Activated T-cell treated with anti-CD3 and anti-CD28 coated beads, Interleukin-2, amount 50 U/mL, for 1 hour (primary cell): ENCODE data around the gene CA11.
A peak's percentile ranks its signal among the peaks of the same experiment; 100 is the strongest.
"Not testable (repeated sequence)": the region's sequence is repeated elsewhere in the genome, so short reads cannot be mapped to it uniquely, and the experiment has no call there.

Source experiments
- DNase-seq: peaks from one replicate; pipeline ENCODE4 v3.0.0-alpha.2; 2020

Gene CA11

DNA sequence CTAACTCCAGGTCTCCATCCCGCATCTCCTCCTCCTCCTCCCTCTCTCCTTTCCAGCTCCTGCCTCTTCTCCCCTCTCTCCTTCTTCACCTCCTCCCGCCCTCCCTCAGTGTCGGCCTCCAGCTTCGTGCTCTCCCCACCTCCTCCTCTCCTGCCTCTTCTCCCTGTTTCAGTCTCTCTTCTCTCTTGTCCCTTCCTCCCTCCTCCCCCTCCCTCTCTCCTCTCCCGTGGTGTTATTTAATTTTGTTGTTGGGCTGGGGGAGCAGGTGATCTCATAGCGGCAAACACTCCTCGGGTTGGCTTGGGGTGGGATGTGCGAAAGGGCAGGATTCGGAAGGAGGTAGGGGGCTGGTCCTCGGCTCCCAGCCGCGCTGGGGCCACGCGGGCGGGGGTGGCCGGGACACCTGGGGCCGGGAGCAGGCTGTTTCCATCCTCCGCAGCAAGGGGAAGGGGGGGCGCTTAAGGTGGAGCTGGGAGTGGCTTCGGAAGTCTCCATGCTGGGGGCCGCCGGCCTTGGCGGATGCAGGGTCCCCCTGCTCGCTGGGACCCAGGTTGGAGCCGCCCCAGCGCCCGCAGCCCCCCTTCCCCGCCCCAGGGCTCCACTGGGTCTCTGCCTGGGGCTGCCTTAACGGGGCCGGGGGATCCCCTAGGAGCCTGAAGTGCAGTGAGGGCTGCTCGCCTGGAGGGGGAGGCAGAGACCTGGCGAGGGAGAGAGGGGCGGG is at the start of gene CA11:
Gene CA11 (minus strand): TSS at position 187 of the 721 bp plus-strand sequence. CDS start 555 bp downstream, outside the sequence.
- peak; percentile 96 for DNase-seq

DNA sequence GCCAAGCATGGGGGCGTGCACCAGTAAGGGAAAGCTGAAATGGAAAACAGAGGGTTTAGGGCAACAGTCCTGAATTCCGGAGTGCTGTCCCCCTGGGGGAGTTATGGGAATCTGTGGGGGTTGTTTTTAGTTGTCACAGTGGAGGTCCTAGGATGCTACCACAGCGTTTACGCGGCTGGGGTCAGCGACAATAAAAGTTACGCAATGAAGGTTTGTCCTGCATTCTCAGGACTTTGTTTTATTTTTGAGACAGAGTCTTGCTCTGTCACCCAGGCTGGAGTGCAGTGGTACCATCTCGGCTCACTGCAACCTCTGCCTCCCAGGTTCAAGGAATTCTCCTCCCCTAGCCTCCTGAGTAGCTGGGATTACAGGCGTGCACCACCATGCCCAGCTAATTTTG is 47.6 kb upstream of the CA11 start:
- DNase-seq: not testable (repeated sequence)

DNA sequence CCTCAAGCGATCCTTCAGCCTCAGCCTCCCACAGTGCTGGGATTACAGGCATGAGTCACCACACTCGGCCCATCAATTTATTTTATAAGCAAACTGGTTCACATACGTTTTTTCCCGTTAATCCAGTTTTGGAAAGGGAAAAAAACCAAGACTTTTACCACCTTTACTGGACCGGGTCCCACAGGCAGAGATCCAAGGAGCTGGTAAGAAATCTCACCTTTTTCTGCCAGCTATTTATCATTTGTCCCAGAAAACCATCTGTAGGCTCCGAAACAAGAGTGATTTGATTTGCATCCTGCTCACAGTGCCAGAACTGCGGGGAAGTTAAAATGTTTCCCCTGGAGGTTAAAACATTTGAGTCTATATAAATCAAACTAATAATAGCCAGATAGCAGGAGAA is 43.5 kb upstream of the CA11 start:
- DNase-seq: no peak

DNA sequence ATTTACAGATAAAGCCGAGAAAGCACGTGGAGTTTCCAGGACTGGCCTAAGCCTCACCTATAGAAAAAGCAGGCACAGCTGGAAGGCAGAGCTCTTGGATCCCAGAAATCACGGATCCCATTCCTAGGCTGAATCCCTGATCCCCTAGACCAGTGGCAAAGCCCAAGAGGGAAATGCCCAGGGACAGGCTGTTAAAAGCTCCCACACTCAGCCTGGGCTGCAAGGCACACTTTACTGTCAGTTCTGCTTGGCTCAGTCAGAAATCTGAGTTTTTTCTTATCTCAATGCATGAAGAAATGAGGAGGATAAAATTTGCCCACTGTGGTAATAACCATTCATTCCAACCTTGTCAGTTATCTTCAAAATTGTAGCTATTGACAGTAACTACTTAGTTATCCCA is 41.8 kb upstream of the CA11 start:
- DNase-seq: no peak

DNA sequence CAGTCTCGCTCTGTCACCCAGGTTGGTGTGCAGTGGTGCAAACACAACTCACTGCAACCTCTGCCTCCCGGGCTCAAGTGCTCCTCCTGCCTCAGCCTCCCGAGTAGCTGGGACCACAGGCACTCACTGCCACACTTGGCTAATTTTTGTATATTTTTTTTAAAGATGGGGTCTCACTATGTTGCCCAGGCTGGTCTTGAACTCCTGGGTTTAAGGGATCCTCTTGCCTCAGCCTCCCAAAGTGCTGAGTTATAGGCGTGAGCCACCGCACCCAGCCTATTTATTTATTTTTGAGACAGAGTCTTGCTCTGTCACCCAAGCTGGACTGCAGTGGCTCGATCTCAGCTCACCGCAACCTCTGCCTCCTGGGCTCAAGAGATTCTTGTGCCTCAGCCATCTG is 40.6 kb upstream of the CA11 start:
- not testable (repeated sequence) for DNase-seq

DNA sequence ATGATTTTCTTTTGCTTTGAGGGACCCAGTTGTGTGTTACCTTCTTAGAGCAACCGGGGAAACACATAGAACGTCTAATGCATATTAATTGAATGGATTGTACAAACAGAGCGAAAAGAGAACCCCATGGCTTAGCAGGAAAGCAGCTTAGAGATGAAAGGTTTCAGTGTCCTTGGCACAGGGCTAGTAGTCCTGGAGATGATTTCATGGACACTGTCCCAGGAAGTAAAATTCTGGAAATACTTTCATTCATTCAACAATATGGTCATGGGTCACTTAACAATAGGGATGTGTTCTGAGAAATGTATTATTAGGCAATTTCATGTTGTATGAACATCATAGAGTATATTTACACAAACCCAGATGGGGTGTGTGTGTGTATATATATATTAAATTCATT is 40.1 kb upstream of the CA11 start:
- DNase-seq: no peak

DNA sequence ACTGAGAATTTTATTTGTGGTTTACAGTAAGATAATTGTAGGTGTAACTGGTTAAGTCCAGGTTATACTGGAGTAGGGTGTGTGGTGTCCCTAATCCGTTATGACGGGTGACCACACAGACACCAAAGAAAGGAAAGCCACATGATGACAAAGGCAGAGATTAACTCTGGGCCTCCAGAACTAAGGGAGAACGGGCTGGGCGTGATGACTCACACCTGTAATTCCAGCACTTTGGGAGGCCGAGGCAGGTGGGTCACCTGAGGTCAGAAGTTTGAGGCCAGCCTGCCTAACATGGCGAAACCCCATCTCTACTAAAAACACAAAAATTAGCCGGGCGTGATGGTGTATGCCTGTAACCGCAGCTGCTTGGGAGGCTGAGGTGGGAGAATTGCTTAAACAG is 39.6 kb upstream of the CA11 start:
- DNase-seq: no peak

DNA sequence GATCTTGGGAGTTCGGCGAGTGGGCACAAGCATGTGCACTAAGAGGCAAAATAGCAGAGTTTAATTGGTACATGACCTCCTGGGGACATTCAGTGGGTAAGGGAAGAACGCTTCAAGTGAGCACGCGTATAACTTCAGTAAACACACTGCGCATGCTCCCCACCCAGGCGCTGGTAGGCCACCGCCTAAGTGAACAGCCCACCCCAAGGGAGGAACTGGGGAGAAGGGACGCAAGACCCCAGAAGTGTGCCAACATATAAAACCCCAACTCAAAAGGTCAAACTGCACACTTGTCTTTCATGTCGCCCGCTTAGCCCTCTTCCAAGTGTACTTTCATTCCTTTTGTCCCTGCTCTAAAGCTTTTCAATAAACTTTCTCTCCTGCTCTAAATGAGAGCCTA is 37.4 kb upstream of the CA11 start:
- DNase-seq: no peak

DNA sequence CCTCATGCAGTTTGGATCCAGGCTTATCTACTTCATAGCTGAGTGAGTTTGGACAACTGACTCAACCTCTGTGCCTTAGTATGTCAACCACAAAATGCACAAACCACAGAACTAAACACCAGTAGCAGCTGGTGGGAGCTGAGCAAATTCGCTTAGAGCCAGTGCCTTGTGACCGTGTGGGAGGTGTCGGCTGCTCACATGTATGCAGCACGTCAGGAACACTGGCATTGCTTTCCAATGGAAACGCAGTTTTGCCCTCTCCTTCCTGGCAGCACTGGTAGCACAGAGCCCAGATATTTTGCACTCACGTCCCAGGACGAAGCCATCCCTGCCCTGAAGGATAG is 35.1 kb upstream of the CA11 start:
- DNase-seq: no peak

DNA sequence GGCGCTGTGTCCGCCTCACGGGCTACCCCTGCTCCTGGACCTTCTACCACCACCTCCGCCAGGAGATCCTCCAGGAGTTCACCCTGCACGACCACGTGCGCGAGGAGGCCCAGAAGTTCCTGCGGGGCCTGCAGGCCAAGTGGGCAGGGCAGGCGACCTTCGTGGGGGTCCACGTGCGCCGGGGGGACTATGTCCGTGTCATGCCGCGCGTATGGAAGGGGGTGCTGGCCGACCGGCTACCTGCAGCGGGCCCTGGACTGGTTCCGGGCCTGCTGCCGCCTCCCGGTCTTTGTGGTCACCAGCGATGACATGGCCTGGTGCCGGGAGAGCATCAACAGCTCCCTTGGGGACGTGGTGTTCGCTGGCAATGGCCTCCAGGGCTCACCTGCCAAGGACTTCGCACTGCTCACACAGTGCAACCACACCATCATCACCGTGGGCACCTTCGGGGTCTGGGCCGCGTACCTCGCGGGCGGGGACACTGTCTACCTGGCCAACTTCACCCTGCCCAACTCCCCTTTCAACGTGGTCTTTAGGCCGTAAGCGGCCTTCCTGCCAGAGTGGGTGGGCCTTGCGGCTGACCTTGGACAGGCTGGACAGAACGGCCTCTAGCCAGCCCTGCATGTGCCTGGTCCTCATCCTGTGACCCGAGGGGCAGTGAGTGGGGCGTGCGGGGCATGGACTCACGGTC is 34.6 kb upstream of the CA11 start:
- DNase-seq: no peak

DNA sequence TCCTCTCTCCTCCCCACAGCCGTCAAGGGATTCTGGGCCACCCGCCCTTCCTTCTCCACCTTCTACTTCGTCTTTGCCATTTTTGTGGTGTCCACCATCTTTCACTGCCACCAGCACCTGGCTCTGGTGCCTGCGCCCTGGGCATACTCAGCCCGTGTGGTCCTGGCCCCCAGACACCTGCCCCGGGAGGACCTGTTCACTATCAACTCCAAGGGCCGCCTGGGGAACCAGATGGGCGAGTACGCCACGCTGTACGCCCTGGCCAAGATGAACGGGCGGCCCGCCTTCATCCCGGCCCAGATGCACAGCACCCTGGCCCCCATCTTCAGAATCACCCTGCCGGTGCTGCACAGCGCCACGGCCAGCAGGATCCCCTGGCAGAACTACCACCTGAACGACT is 34.0 kb upstream of the CA11 start:
- DNase-seq: not testable (repeated sequence)

DNA sequence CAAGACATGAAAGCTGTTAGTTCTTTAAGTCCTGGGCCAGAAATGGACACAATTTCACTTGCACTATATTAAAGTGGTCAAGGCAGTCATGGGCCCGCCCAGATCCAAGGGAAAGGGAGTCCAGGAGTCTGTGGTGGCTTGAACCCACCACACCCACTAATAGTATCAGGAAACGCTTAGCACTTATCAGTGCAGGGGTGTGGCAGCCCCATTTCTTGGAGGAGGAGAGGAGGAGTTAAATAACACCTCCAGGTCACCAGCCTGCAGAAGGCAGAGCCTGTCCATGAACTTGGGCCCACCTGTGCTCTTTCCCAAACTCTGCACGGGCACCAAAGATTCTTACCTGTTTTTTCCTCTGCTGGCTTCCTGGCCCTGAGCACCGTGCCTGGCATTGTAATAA is 32.2 kb upstream of the CA11 start:
- no peak for DNase-seq

DNA sequence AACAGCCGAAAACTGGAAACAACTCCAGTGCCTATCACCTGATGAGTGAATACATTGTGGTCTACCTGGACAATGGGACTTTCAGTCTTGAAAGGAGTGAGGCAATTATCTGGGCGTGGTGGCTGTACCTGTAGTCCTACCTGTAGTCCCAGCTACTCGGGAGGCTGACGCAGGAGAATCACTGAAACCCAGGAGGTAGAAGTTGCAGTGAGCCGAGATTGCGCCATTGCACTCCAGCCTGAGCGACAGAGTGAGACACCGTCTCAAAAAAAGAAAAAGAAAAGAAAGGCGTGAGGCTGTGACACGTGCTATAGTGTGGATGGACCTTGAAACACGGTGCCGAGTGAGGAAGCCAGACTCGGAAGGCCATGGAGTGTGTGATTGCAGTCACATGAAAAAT is 30.9 kb upstream of the CA11 start:
- no peak for DNase-seq

DNA sequence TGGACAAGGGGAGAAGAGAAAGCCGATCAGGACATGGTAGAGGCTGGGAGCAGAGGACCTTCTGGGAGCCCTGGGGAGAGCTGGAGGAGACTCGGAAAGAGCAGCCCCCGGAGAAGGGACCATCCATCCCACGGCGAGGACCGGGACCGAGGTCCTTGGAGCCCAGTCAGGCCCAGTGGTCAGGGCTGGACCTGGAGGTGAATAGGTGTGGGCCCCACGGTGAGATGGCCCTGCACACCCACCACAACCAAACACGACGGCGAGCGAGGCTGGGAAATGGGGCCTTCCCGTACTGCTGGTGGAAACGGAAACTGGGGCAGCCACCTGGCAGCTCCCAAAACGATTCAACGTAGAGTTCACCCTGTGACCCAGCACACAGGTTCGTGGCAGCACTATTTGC is 30.5 kb upstream of the CA11 start:
- DNase-seq: no peak

DNA sequence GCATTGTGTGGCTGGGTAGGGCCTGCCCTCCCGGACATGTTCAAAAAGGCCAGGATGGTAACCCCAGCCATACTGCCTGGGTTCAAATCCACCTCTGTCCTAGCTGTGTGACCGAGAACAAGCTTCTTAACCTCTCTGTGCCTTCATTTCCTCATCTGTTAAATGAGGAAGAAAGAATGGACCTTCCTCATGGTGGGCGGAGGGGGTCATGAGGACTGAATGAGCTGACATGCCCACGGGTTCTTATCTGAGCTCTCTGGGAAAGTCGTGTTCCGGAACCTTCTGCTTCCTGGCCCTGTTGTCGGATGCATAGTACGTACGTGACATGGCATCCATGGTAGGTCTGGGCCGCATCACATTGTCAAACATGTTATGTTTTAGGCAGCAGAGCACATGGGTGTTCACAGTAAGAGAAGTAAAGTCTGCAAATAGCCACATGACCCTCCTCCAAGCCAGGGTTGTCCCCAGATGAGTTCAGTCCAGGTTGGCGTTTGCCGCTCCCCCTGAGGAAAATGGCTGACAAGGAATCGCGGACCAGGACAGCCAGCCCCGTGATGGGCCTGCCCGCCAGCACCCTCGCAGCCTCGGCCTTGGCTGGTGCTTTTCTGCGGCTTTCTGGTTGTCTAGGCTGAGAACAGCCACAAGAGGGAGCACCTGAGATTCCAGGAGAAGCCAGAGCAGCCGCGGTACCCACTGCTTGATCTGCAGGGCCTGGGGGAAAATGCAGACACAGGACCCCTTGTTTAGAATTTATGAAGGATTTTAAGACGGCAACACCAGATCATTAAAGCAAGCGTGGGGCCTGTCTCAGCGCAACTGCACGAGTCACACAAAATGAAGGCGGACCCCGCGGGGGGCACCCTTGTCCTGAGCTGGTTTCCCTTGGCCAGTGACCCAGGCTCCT is 29.2 kb upstream of the CA11 start:
- peak; percentile 73 for DNase-seq

DNA sequence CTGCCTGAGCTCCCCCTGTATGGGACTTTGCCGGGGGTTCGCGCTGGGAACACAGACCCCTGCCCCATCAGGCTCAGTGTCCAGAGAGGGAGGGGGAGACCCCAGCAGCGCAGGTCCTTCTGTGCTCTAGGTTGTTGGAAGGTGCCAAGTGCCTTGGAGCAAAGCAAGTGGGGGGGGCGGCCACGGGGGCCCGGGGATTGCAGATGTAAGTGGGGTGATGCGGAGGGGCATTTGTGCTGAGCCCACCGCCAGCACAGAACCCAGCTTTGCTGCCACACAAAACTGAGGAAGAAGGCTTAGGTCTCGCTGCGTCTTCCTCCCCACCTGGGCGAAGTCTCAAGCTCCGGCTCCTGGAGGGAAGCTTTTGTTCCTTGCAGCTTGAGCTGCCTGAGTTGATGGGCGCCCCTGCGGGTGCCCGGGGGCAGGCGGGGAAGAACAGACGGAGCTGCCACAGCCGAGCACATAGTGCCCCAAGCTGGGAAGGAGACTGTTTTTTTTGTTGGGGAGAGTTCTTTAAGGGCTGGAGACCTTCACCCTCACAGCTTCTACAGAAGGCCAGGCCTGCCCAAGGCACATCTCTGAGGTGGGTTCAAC is 28.3 kb upstream of the CA11 start:
- DNase-seq: no peak

DNA sequence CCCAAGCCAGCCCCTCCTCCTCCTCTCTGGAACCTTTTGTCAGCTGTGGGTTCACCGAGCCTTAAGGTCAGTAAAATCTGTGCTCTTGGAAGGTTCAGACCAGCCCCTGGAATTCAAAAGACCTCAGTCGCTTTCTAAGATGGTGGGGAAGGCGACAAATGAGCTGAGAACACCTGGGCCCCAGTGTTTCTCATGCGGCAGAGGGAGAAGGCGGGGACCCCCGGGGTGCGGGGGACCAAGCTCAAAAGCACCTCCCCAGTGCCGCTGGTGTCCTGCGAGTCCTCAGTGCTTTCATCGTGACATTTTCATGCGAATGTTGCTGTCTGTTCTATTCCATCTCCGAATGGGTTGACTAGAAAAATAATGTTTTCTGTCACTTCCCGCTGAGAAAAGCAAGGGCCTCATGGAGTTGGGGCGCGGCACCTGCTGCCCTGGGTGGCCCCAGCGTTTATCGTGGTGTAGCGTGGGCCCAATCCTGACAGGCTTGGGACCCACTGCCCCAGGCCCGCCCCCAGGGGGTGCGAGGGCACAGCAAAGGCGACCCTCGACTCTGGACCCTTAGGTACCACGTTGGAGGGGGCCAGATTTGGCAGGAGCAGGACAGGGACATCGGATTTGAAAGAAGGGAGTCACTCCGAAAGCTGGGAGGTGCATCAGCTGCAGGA is 27.6 kb upstream of the CA11 start:
- DNase-seq: no peak

DNA sequence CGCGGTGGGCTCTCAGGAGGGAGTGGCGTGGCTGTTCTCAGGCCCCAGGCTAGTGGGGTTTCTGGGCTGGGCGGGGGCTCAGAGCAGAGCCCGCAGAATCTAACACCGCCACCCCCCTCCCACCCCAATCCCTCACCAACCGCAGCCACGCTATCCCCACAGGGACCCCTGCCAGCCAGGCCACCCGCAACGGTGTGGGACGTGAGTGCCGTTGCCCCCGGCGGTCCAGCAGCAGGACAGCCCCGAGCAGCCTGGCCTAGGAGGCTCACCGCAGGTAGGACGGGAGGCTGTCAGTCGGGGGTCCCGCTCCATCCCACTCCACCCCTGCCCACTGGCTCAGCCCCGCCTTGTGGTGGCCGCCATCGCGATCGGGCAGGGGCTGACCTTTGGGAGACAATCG is 27.0 kb upstream of the CA11 start, which contains the start of gene NTN5:
Gene NTN5 (minus strand): TSS at position 24 of the 400 bp plus-strand sequence. CDS start 2,031 bp downstream, outside the sequence.
- DNase-seq: no peak

DNA sequence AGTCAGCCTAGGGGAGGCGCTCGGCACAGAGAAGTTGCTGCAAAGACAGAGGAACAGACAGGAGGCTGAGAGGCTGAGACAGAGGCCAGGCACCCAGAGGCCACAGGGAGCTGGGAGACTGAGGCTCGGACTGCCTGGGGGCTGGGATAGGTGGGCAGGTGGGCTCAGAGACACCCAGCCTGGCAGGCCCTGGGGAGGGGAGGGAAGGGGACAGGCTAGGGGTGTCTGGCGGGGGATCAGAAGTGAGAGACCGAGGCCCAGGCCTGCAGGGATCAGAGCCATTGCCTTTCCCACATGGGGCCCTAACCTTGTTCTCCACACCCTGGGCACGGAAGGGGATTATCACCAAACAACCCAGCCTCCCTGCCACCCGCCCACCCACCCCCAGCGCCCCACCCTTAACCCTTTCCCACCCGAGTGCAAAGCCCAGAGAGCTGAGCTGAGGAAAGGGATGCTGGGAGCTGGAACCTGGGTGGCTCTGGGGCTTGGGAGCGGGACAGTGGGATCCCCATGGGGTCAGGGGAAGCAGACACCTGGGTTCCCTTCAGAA is 25.5 kb upstream of the CA11 start:
- no peak for DNase-seq

DNA sequence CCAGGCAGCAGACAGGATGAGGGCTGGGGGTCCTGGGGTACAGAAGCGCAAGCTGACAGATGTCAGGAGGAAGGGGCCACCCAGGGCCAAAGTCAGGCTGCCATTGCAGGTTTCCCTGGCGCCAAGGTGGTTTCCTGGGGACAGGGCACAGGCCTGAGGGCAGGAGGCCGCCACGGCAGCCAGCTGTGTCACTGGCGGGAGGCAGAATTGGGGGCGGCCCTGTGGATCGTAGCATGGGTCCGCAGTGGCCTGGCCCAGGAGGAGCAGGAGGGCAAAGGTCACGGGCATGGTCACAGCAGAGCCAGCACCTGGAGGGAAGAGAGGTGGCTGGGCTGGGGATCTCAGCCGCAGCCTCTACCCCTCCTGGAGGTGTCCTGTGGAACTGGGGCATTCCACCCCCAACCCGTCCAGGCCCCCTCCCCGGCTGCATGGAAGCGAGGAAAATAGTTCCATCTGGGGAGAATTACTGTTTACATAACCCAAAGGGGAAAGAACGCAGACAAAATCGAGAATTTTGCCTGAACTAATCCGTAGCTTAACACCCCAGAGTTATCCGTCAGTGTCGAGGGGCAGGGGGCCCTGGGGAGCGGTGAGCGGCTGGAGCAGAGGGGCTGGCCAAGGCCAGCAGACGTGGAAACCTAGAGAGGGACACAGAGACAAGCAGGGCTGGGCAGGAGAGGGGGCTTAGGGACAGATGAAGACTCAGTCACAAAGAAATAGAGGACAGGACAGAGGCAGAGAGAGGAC is 24.9 kb upstream of the CA11 start:
- no peak for DNase-seq

DNA sequence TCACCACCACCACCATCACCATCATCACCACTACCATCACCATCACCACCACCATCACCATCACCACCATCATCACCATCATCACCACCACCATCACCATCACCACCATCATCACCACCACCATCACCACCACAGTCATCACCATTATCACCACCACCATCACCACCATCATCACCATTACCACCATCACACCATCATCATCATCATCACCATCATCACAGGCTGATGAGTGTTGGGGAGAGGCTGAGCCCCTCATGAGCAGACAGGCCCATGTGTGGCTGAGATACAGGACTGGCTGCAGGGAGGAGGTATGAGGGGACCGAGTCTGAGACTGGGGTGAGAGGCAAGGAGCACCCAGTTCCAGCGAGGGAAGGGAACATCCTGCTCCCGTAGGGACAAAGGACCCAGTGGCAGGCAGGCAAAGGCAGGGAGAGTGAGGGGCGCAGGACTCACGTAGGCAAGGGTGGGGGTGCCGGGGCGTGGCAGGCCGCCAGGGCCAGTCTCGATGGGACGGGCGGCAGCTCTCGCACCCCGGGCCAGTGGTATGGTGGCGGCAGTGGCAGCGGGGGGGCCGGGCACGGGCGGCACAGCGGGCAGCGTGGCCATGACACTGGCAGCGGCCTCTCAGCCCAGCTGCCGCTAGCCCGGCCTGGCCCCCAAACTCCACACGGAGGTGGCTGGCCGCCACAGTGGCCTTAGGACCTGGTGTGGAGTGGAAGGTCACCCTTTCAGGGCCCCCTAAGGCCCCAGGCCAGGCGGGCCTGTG is 24.1 kb upstream of the CA11 start:
- DNase-seq: no peak
